ENCODE results near the gene RRP1. TPM values are rescaled to one million over a fixed set of nuclear protein-coding genes. Genes with fewer than 3 reads are reported as not detected.

RRP1 gene
- total and polyA plus RNA-seq, 10 of the 15 experiments (the other 5 are each of a cell fraction or from before 2014, with no cell fraction given): 0.34 to 70.8 (median 35.1) TPM

DNA sequence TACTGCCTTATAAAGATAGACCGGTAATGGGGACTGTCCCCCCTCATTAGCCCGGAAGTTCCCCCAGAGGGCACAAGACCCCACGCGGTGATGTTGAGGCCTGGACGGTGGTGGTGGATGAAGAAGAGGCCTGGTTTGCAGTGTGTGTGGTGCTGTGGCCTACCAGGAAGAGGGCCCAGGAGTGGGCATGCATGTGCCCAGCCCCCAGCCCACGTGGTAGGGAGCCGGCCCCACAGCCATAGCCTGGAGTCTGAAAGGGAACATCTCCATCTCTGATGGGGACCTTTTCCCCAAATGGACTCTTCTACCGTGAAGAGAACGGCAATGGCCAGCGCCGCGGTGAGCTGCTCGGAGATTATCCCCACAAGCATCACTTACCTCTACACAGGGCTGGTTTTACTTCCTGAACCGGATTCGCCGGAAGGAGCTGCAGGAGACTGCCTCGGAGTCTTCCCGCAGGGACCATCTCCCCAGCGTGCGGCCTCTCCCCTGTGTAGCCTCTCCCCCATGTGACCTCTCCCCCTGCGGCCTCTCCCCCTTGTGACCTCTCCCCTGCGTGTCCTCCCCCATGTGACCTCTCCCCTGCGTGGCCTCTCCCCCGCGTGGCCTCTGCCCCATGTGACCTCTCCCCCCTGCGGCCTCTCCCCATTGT is 20.6 kb downstream of the RRP1 start (continued):
- TF ChIP-seq, protein P1, sequence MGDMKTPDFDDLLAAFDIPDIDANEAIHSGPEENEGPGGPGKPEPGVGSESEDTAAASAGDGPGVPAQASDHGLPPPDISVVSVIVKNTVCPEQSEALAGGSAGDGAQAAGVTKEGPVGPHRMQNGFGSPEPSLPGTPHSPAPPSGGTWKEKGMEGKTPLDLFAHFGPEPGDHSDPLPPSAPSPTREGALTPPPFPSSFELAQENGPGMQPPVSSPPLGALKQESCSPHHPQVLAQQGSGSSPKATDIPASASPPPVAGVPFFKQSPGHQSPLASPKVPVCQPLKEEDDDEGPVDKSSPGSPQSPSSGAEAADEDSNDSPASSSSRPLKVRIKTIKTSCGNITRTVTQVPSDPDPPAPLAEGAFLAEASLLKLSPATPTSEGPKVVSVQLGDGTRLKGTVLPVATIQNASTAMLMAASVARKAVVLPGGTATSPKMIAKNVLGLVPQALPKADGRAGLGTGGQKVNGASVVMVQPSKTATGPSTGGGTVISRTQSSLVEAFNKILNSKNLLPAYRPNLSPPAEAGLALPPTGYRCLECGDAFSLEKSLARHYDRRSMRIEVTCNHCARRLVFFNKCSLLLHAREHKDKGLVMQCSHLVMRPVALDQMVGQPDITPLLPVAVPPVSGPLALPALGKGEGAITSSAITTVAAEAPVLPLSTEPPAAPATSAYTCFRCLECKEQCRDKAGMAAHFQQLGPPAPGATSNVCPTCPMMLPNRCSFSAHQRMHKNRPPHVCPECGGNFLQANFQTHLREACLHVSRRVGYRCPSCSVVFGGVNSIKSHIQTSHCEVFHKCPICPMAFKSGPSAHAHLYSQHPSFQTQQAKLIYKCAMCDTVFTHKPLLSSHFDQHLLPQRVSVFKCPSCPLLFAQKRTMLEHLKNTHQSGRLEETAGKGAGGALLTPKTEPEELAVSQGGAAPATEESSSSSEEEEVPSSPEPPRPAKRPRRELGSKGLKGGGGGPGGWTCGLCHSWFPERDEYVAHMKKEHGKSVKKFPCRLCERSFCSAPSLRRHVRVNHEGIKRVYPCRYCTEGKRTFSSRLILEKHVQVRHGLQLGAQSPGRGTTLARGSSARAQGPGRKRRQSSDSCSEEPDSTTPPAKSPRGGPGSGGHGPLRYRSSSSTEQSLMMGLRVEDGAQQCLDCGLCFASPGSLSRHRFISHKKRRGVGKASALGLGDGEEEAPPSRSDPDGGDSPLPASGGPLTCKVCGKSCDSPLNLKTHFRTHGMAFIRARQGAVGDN (IDR thresholded peaks at IDR 0.05): peak; percentile 79
- TF ChIP-seq PML (IDR thresholded peaks at IDR 0.05; ENCODE audit: low read length): no peak
- no peak for TF ChIP-seq TBL1XR1 (IDR thresholded peaks at IDR 0.05; ENCODE audit: low read depth, low read length)
- no peak for TF ChIP-seq STAT1 (conservative IDR thresholded peaks at IDR 0.05)
- TF ChIP-seq ZSCAN29 (IDR thresholded peaks at IDR 0.05): no peak
- no peak for TF ChIP-seq CBFB (IDR thresholded peaks at IDR 0.05; ENCODE audit: low read depth)
- no peak for TF ChIP-seq RB1 (IDR thresholded peaks at IDR 0.05; ENCODE audit: borderline replicate concordance)

Measured in GM12878 (cell line).